Stimulated activated naive B cell treated with anti-CD40 and anti-IgM and Interleukin-4, amounts not matched to agents 10 μg/mL and 1 μg/mL and 100 μg/mL, for 72 hours (primary cell): ENCODE results near the gene TBC1D1.
A peak's percentile ranks its signal among the peaks of the same experiment; 100 is the strongest.
"Not testable (repeated sequence)": the region's sequence is repeated elsewhere in the genome, so short reads cannot be mapped to it uniquely, and the experiment has no call there.

Experiments
- ATAC-seq, 2 donors: fragments of 150-1000 bp; cut with Tn5 transposase; replicated peaks; 2 replicates each; pipeline ENCODE4 v1.10.0; 2021; ENCODE audit warnings: moderate library complexity in 1 of 2
- DNase-seq: peaks from one replicate; pipeline ENCODE4 v3.0.0; 2021
- H3K27ac Mint-ChIP-seq: one replicate; pipeline ENCODE4 v1.8.0; 2022; ENCODE audit warnings: mild to moderate bottlenecking, mixed read lengths
- H3K27me3 Mint-ChIP-seq, 2 donors: one replicate each; pipeline ENCODE4 v1.8.0; 2022; ENCODE audit warnings: mixed read lengths in 2 of 2
- H3K36me3 Mint-ChIP-seq, 2 donors: one replicate each; pipeline ENCODE4 v1.8.0; 2022; ENCODE audit warnings: mixed read lengths in 2 of 2, mild to moderate bottlenecking in 1 of 2
- H3K4me1 Mint-ChIP-seq, 2 donors: one replicate each; pipeline ENCODE4 v1.8.0; 2022; ENCODE audit warnings: mixed read lengths in 2 of 2, mild to moderate bottlenecking in 1 of 2
- H3K4me3 Mint-ChIP-seq, 2 donors: one replicate each; pipeline ENCODE4 v1.8.0; 2022; ENCODE audit warnings: mild to moderate bottlenecking in 2 of 2, mixed read lengths in 2 of 2, moderate library complexity in 1 of 2
- H3K9me3 Mint-ChIP-seq, 2 donors: one replicate each; pipeline ENCODE4 v1.8.0; 2022; ENCODE audit warnings: mixed read lengths in 2 of 2, mild to moderate bottlenecking in 1 of 2

TBC1D1 gene

GRCh38 chr4:37923089-37923488 is 32.2 kb downstream of the TBC1D1 start:
- not testable (repeated sequence) for H3K9me3 Mint-ChIP-seq, H3K27me3 Mint-ChIP-seq, DNase-seq, H3K4me3 Mint-ChIP-seq, ATAC-seq, H3K27ac Mint-ChIP-seq
- Mint-ChIP-seq H3K36me3 (peaks cover 8 to 33% of the 10 kb centered on the region in 2 donors), H3K4me1 (peaks cover 12 to 15% of the 10 kb centered on the region in 2 donors)

GRCh38 chr4:37924946-37925345 is 34.1 kb downstream of the TBC1D1 start:
- no peak for ATAC-seq
- peaks cover 13 to 38% of the 10 kb centered on the region in 2 donors for H3K36me3 Mint-ChIP-seq
- peaks cover 12 to 22% of the 10 kb centered on the region in 2 donors for H3K4me1 Mint-ChIP-seq
- no peak overlapping the region for H3K27ac Mint-ChIP-seq
- H3K9me3 Mint-ChIP-seq = peaks cover 4 to 5% of the 10 kb centered on the region in 2 donors
- no peaks in the 10 kb centered on the region for H3K27me3 Mint-ChIP-seq
- no peak for DNase-seq
- H3K4me3 Mint-ChIP-seq = no peak overlapping the region

- Mint-ChIP-seq H3K36me3 (peaks cover 10 to 30% of the 10 kb centered on the region in 2 donors), H3K4me3 (no peak overlapping the region), H3K9me3 (no peaks in the 10 kb centered on the region), H3K27ac (no peak overlapping the region), H3K4me1 (peaks cover 4 to 14% of the 10 kb centered on the region in 2 donors), H3K27me3 (no peaks in the 10 kb centered on the region)
- DNase-seq (no peak), ATAC-seq (no peak)
Measured at GRCh38 chr4:37927434-37927833, 36.5 kb downstream of the TBC1D1 start.

- DNase-seq (no peak), ATAC-seq (no peak)
- H3K27me3 Mint-ChIP-seq = no peaks in the 10 kb centered on the region
- H3K27ac Mint-ChIP-seq = no peak overlapping the region
- peaks cover 11 to 25% of the 10 kb centered on the region in 2 donors for H3K36me3 Mint-ChIP-seq
- peaks cover 5 to 14% of the 10 kb centered on the region in 2 donors for H3K4me1 Mint-ChIP-seq
- H3K9me3 Mint-ChIP-seq = peaks cover 0 to 2% of the 10 kb centered on the region in 2 donors
- H3K4me3 Mint-ChIP-seq = no peak overlapping the region
Measured at GRCh38 chr4:37928426-37929416, 37.8 kb downstream of the TBC1D1 start.

- no peak overlapping the region for H3K4me3 Mint-ChIP-seq
- no peaks in the 10 kb centered on the region for H3K27me3 Mint-ChIP-seq
Measured at GRCh38 chr4:37934096-37934495, 43.2 kb downstream of the TBC1D1 start.

GRCh38 chr4:37934609-37935008 is 43.7 kb downstream of the TBC1D1 start:
- ATAC-seq (no peak), DNase-seq (no peak)
- Mint-ChIP-seq H3K27me3 (no peaks in the 10 kb centered on the region), H3K4me3 (no peak overlapping the region), H3K9me3 (peaks cover 4 to 5% of the 10 kb centered on the region in 2 donors), H3K27ac (no peak overlapping the region), H3K36me3 (peaks cover 21 to 30% of the 10 kb centered on the region in 2 donors), H3K4me1 (peaks cover 6 to 12% of the 10 kb centered on the region in 2 donors)

More at GRCh38 chr4:37934096-37934495, 43.2 kb downstream of the TBC1D1 start:
- H3K9me3 Mint-ChIP-seq = peaks cover 4 to 5% of the 10 kb centered on the region in 2 donors
- no peak for DNase-seq
- ATAC-seq = no peak
- peak overlapping the region; percentile 52 for H3K27ac Mint-ChIP-seq
- peaks cover 6 to 15% of the 10 kb centered on the region in 2 donors for H3K4me1 Mint-ChIP-seq
- H3K36me3 Mint-ChIP-seq = peaks cover 22 to 30% of the 10 kb centered on the region in 2 donors

GRCh38 chr4:37935026-37935425 is 44.1 kb downstream of the TBC1D1 start:
- H3K36me3 Mint-ChIP-seq = peaks cover 17 to 25% of the 10 kb centered on the region in 2 donors
- H3K27ac Mint-ChIP-seq = no peak overlapping the region
- peaks cover 4 to 5% of the 10 kb centered on the region in 2 donors for H3K9me3 Mint-ChIP-seq
- ATAC-seq (no peak), DNase-seq (no peak)
- H3K4me3 Mint-ChIP-seq = no peak overlapping the region
- no peaks in the 10 kb centered on the region for H3K27me3 Mint-ChIP-seq
- peaks cover 6 to 8% of the 10 kb centered on the region in 2 donors for H3K4me1 Mint-ChIP-seq

- Mint-ChIP-seq H3K9me3 (peaks cover 4 to 5% of the 10 kb centered on the region in 2 donors), H3K4me1 (peaks cover 8 to 12% of the 10 kb centered on the region in 2 donors), H3K4me3 (no peak overlapping the region), H3K27me3 (no peaks in the 10 kb centered on the region), H3K36me3 (peaks cover 18 to 22% of the 10 kb centered on the region in 2 donors), H3K27ac (no peak overlapping the region)
- no peak for ATAC-seq
- no peak for DNase-seq
Measured at GRCh38 chr4:37936889-37937498, 46.1 kb downstream of the TBC1D1 start.

- no peak overlapping the region for H3K27ac Mint-ChIP-seq
- peaks cover 19 to 26% of the 10 kb centered on the region in 2 donors for H3K36me3 Mint-ChIP-seq
- H3K27me3 Mint-ChIP-seq = no peaks in the 10 kb centered on the region
- peaks cover 4 to 5% of the 10 kb centered on the region in 2 donors for H3K9me3 Mint-ChIP-seq
- no peak overlapping the region for H3K4me3 Mint-ChIP-seq
- H3K4me1 Mint-ChIP-seq = peaks cover 11 to 17% of the 10 kb centered on the region in 2 donors
- no peak for ATAC-seq
- DNase-seq = no peak
Measured at GRCh38 chr4:37938208-37938607, 47.3 kb downstream of the TBC1D1 start.

GRCh38 chr4:37946503-37947179 is 55.8 kb downstream of the TBC1D1 start:
- no peak overlapping the region for H3K4me3 Mint-ChIP-seq
- H3K27ac Mint-ChIP-seq = no peak overlapping the region
- H3K36me3 Mint-ChIP-seq = peaks cover 13 to 20% of the 10 kb centered on the region in 2 donors
- no peaks in the 10 kb centered on the region for H3K9me3 Mint-ChIP-seq
- H3K4me1 Mint-ChIP-seq = peaks cover 27 to 56% of the 10 kb centered on the region in 2 donors
- no peaks in the 10 kb centered on the region for H3K27me3 Mint-ChIP-seq
- DNase-seq (no peak), ATAC-seq (no peak)

GRCh38 chr4:37948542-37948941 is 57.7 kb downstream of the TBC1D1 start:
- ATAC-seq (peak; percentile 65 to 74), DNase-seq (no peak)
- Mint-ChIP-seq H3K27ac (no peak overlapping the region), H3K9me3 (no peaks in the 10 kb centered on the region), H3K4me3 (no peak overlapping the region), H3K27me3 (no peaks in the 10 kb centered on the region), H3K4me1 (peaks cover 19 to 48% of the 10 kb centered on the region in 2 donors), H3K36me3 (peaks cover 17 to 25% of the 10 kb centered on the region in 2 donors)

- Mint-ChIP-seq H3K27ac (no peak overlapping the region), H3K9me3 (no peaks in the 10 kb centered on the region), H3K36me3 (peaks cover 16 to 30% of the 10 kb centered on the region in 2 donors), H3K4me1 (peaks cover 22 to 52% of the 10 kb centered on the region in 2 donors), H3K4me3 (no peak overlapping the region), H3K27me3 (no peaks in the 10 kb centered on the region)
- ATAC-seq = no peak
- DNase-seq = no peak
Measured at GRCh38 chr4:37949636-37950426, 58.9 kb downstream of the TBC1D1 start.

GRCh38 chr4:37951461-37952352 is 60.8 kb downstream of the TBC1D1 start:
- no peaks in the 10 kb centered on the region for H3K9me3 Mint-ChIP-seq

More at GRCh38 chr4:37951461-37952352, 60.8 kb downstream of the TBC1D1 start:
- H3K27me3 Mint-ChIP-seq = no peaks in the 10 kb centered on the region
- H3K4me1 Mint-ChIP-seq = peaks cover 18 to 41% of the 10 kb centered on the region in 2 donors
- peak; percentile 41 to 57 for ATAC-seq
- peak overlapping the region; percentile 49 for H3K27ac Mint-ChIP-seq
- H3K4me3 Mint-ChIP-seq = no peak overlapping the region
- peaks cover 16 to 26% of the 10 kb centered on the region in 2 donors for H3K36me3 Mint-ChIP-seq
- DNase-seq = no peak
